GM12878 (cell line): Measurements from ENCODE around the gene CAST. TPM values are rescaled to one million over a fixed set of nuclear protein-coding genes. Genes with fewer than 3 reads are reported as not detected.

Experiments
- ATAC-seq: fragments of 200-7000 bp; cut with Tn5 transposase; 3 replicates; pipeline ENCODE4 v1.9.1; 2020; ENCODE audit warnings: mild to moderate bottlenecking, moderate library complexity
- BruUV-seq: library from RNA; stranded (reverse); fragments of 400-500 nt; replicated peaks from 2 replicates; lab custom pipeline; 2021; lab: Mats Ljungman, UMichigan
- CTCF ChIA-PET: fragments of 300-600 bp; sonication (Branson Sonifier 250); formaldehyde crosslinking; extraction: SDS; loops from one replicate; lab custom pipeline; 2021; ENCODE audit warnings: inconsistent platforms; lab: Yijun Ruan, JAX
- POLR2A ChIA-PET: fragments of 350-600 bp; formaldehyde crosslinking; extraction: SDS; loops from one replicate; lab custom pipeline; 2021; ENCODE audit warnings: inconsistent platforms; lab: Charles Lee
- RAD21 ChIA-PET: fragments of 300-600 bp; sonication (Branson Sonifier 250); formaldehyde crosslinking; loops from one replicate; lab custom pipeline; 2023; ENCODE audit warnings: antibody characterized with exemption; ENCODE audit not compliant: unreplicated experiment; lab: Charles Lee
- SMC1A ChIA-PET: fragments of 300-600 bp; sonication (Branson Sonifier 250); formaldehyde crosslinking; loops from one replicate; lab custom pipeline; 2023; ENCODE audit not compliant: unreplicated experiment, uncharacterized antibody; lab: Charles Lee
- DNase-seq: peaks from one replicate; pipeline ENCODE4 v3.0.0-alpha.2; 2011; ENCODE audit warnings: low read depth, low spot score
- FAIRE-seq: peaks from 3 replicates; lab custom pipeline; 2011; peaks lifted over from hg19 to GRCh38; lab: Jason Lieb, UNC
- H2AFZ ChIP-seq: 2 replicates; pipeline ENCODE4 v1.6.0; 2011; ENCODE audit warnings: low read depth, low read length, control low read depth; ENCODE audit not compliant: control insufficient read depth
- H3K27ac ChIP-seq: 2 replicates; pipeline ENCODE4 v1.5.1; 2011; ENCODE audit warnings: control low read depth; ENCODE audit not compliant: control insufficient read depth, insufficient read depth
- H3K27me3 ChIP-seq, 2 experiments: replicated peaks in 1 of 2; 2 replicates each; pipeline versions ENCODE4 v1.6.0 to v1.6.1; 2011; ENCODE audit warnings: low read length in 1 of 2; ENCODE audit not compliant: control insufficient read depth in 2 of 2, insufficient read depth in 2 of 2
- H3K36me3 ChIP-seq, 2 experiments: 2 replicates each; pipeline ENCODE4 v1.5.1; 2011; ENCODE audit warnings: low read length in 1 of 2; ENCODE audit not compliant: control insufficient read depth in 2 of 2, insufficient read depth in 2 of 2
- H3K4me1 ChIP-seq: 2 replicates; pipeline ENCODE4 v1.6.1; 2011; ENCODE audit warnings: mild to moderate bottlenecking, low read length, moderate library complexity, mixed read lengths; ENCODE audit not compliant: control insufficient read depth, insufficient read depth
- H3K4me2 ChIP-seq: 2 replicates; pipeline ENCODE4 v1.6.0; 2011; ENCODE audit warnings: control low read depth; ENCODE audit not compliant: control insufficient read depth, insufficient read depth
- H3K4me3 ChIP-seq: fragments of 200-600 bp; sonication (generic); 2 replicates; pipeline ENCODE4 v1.5.1; 2016
- H3K79me2 ChIP-seq: 2 replicates; pipeline ENCODE4 v1.6.0; 2011; ENCODE audit warnings: low read length; ENCODE audit not compliant: control insufficient read depth, insufficient read depth
- H3K9ac ChIP-seq: 2 replicates; pipeline ENCODE4 v1.8.0; 2011; ENCODE audit warnings: low read length, control low read depth, mixed read lengths; ENCODE audit not compliant: control insufficient read depth, insufficient read depth
- H3K9me3 ChIP-seq: replicated peaks from 3 replicates; pipeline ENCODE4 v1.5.1; 2011; ENCODE audit warnings: mild to moderate bottlenecking, low read length; ENCODE audit not compliant: control insufficient read depth, insufficient read depth
- H4K20me1 ChIP-seq: 2 replicates; pipeline ENCODE4 v1.6.0; 2011; ENCODE audit not compliant: control insufficient read depth, insufficient read depth
- BRCA1 ChIP-seq: IDR thresholded peaks from 2 replicates; pipeline ENCODE4 v1.6.1; 2011; ENCODE audit warnings: low read depth, low read length, improper control_type of control experiment
- NR2C1 ChIP-seq: fragments of 450-650 bp; IDR thresholded peaks from 2 replicates; pipeline ENCODE4 v1.6.1; 2017; ENCODE audit warnings: antibody characterized with exemption, mild to moderate bottlenecking, moderate library complexity
- PAX5 ChIP-seq: IDR thresholded peaks from 2 replicates; pipeline ENCODE4 v1.6.1; 2011; ENCODE audit warnings: low read depth, low read length, borderline replicate concordance
- POLR2AphosphoS2 ChIP-seq: IDR thresholded peaks from 2 replicates; pipeline ENCODE4 v1.6.1; 2011; ENCODE audit warnings: low read depth, mild to moderate bottlenecking, low read length, improper control_type of control experiment, moderate library complexity
- SMAD1 ChIP-seq: fragments of 450-650 bp; IDR thresholded peaks from 2 replicates; pipeline ENCODE4 v1.6.1; 2018; ENCODE audit warnings: mild to moderate bottlenecking, low read depth; ENCODE audit not compliant: partially characterized antibody
- SP1 ChIP-seq: IDR thresholded peaks from one replicate; pipeline ENCODE4 v1.6.1; 2011; ENCODE audit warnings: low read depth, low read length
- TCF7 ChIP-seq: IDR thresholded peaks from 2 replicates; pipeline ENCODE4 v1.6.1; 2014; ENCODE audit warnings: antibody characterized with exemption, borderline replicate concordance
- ZNF217 ChIP-seq: fragments of 450-650 bp; IDR thresholded peaks from 2 replicates; pipeline ENCODE4 v1.6.1; 2017; ENCODE audit warnings: antibody characterized with exemption, mild to moderate bottlenecking
- WGBS: methylation state at CpG from one replicate; pipeline ENCODE4 v1.1.6; 2016; ENCODE audit warnings: low lambda C conversion rate; ENCODE audit not compliant: insufficient replicate concordance, insufficient coverage; ENCODE audit errors: missing lambda C conversion rate; 5-methylcytosine and 5-hydroxymethylcytosine counted together
- in situ Hi-C: fragments of 300-500 bp; cut with MboI; formaldehyde crosslinking; loops from 9 replicates; pipeline ENCODE4 v1.14.3; 2018; ENCODE audit warnings: mixed read lengths
- intact Hi-C: fragments of 100-400 bp; cut with micrococcal nuclease; formaldehyde crosslinking; loops from one replicate; pipeline ENCODE4 v1.14.2; 2022; ENCODE audit not compliant: unreplicated experiment
- polyA plus RNA-seq, 11 experiments: library from polyadenylated mRNA; depleted of rRNA in 4 of 11; unstranded in 6 of 11; stranded (reverse) in 5 of 11; fragments of >200 nt; fragmentation: Nextera tagmentation in 4 of 11; fragmentation: Illumina TruSeq in 1 of 11; extraction: Ambion mirVana in 4 of 11; extraction: Trizol in 1 of 11; gene quantifications; 1 replicate in 1 of 11; 2 replicates in 10 of 11; pipeline versions ENCODE4 v1.2.1 to v1.2.3, GENCODE V29; 2011 to 2016; ENCODE audit warnings: inconsistent platforms in 2 of 11, missing spikeins in 2 of 11, low read depth in 1 of 11
- total RNA-seq, 4 experiments: library from RNA; depleted of rRNA in 3 of 4; stranded (reverse); fragments of >200 nt in 3 of 4; fragmentation: Illumina TruSeq in 1 of 4; extraction: Trizol in 1 of 4; gene quantifications; 2 replicates each; pipeline versions ENCODE4 v1.2.1 to v1.2.3, GENCODE V29; 2013 to 2021
- TF ChIP-seq, protein P1 (sequence below): fragments of 450-650 bp; IDR thresholded peaks from 2 replicates; pipeline ENCODE4 v1.6.1; 2016; ENCODE audit warnings: mild to moderate bottlenecking
- TF ChIP-seq, protein P2 (sequence below): fragments of 450-650 bp; IDR thresholded peaks from 2 replicates; pipeline ENCODE4 v1.6.1; 2017; ENCODE audit warnings: borderline replicate concordance

Gene CAST
- total and polyA plus RNA-seq, 10 of the 15 experiments (the other 5 are each of a cell fraction or from before 2014, with no cell fraction given) = 31.7 to 140 (median 68.5) TPM

DNA sequence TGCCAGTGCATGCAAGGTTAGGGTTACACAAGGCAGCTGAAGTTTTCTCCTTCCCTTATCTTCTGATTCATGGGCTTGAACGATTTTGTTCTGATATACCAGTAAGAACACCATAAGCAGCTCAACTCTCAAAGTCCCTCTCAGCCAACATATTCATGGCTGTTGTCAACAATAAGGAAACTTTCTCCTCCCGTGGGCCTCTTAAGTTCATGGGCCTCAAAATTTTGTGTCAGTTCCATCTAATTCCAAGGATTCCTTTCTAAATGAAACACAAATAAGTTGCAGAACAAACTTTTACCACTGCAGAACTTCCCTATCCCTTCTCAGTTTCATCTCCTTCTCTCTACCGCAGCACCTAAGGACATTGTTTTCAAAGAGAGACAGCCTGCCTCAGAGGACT lies 23.6 kb upstream of the CAST start:
- ChIA-PET POLR2A (no interaction called here), RAD21 (no interaction called here), SMC1A (interaction anchor here (1.0 to 1.8 kb wide), 2 partner anchors 16 to 55 kb away, joined by 3 to 4 read pairs; no protein-coding TSS in a partner anchor), CTCF (interaction anchor here (1.4 to 3.9 kb wide), 2 partner anchors 16 to 24 kb away, joined by 3 to 20 read pairs; no protein-coding TSS in a partner anchor)
- Histone ChIP-seq H3K4me3 (no peak overlapping the region), H3K9ac (no peak overlapping the region), H3K4me1 (no peaks in the 10 kb centered on the region), H3K36me3 (no peaks in the 10 kb centered on the region), H3K27me3 (no peaks in the 10 kb centered on the region; a peak in 2 of 4 replicates), H3K27ac (no peak overlapping the region), H3K4me2 (no peak overlapping the region), H3K9me3 (no peaks in the 10 kb centered on the region), H3K79me2 (no peaks in the 10 kb centered on the region), H4K20me1 (no peaks in the 10 kb centered on the region), H2AFZ (no peak overlapping the region)
- DNase-seq (no peak), FAIRE-seq (no peak), ATAC-seq (no peak)
- intact Hi-C loops = no loop called here
- WGBS = 63% methylated on average over 3 of the region's 3 CpGs
- no TSS peak for BruUV-seq
- no peak for TF ChIP-seq NR2C1
- in situ Hi-C loops = no loop called here

DNA sequence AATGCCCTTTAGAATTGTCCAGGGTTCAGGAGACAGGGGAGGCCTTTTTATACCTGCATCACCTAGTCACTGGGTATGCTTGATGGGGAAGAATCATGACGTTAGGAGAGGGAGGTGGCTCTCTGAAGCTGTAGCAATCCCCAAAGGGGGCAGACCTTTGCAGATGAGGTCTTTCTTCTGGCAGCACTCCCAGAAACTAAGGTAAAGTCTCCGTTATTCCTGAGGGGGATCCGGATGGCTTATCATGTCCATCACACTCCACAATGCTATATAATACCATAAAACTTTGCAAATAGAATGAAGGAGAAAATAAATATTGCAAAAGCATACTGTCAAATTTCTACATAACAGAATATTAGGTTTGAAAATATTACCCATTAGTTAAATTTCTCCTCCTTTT lies 21.5 kb upstream of the CAST start:
- Histone ChIP-seq H3K27me3 (no peaks in the 10 kb centered on the region; a peak in 1 of 4 replicates), H3K9me3 (no peaks in the 10 kb centered on the region), H3K4me1 (no peaks in the 10 kb centered on the region), H3K9ac (no peak overlapping the region), H3K4me2 (no peak overlapping the region), H2AFZ (no peak overlapping the region), H4K20me1 (no peaks in the 10 kb centered on the region), H3K36me3 (no peaks in the 10 kb centered on the region), H3K79me2 (no peaks in the 10 kb centered on the region), H3K27ac (no peak overlapping the region), H3K4me3 (no peak overlapping the region)
- no peak for FAIRE-seq
- BruUV-seq = no TSS peak
- no peak for ATAC-seq
- DNase-seq = no peak
- in situ Hi-C loops (no loop called here), intact Hi-C loops (no loop called here)
- SMC1A ChIA-PET = no interaction called here
- RAD21 ChIA-PET = no interaction called here
- TF ChIP-seq PAX5 (no peak), SP1 (no peak), SMAD1 (no peak), BRCA1 (no peak), POLR2AphosphoS2 (no peak), TCF7 (no peak), ZNF217 (no peak)
- TF ChIP-seq, protein P1, sequence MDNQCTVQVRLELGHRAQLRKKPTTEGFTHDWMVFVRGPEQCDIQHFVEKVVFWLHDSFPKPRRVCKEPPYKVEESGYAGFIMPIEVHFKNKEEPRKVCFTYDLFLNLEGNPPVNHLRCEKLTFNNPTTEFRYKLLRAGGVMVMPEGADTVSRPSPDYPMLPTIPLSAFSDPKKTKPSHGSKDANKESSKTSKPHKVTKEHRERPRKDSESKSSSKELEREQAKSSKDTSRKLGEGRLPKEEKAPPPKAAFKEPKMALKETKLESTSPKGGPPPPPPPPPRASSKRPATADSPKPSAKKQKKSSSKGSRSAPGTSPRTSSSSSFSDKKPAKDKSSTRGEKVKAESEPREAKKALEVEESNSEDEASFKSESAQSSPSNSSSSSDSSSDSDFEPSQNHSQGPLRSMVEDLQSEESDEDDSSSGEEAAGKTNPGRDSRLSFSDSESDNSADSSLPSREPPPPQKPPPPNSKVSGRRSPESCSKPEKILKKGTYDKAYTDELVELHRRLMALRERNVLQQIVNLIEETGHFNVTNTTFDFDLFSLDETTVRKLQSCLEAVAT = no peak
- TF ChIP-seq, protein P2, sequence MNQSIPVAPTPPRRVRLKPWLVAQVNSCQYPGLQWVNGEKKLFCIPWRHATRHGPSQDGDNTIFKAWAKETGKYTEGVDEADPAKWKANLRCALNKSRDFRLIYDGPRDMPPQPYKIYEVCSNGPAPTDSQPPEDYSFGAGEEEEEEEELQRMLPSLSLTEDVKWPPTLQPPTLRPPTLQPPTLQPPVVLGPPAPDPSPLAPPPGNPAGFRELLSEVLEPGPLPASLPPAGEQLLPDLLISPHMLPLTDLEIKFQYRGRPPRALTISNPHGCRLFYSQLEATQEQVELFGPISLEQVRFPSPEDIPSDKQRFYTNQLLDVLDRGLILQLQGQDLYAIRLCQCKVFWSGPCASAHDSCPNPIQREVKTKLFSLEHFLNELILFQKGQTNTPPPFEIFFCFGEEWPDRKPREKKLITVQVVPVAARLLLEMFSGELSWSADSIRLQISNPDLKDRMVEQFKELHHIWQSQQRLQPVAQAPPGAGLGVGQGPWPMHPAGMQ = no peak
- CTCF ChIA-PET = no interaction called here
- POLR2A ChIA-PET = no interaction called here
- WGBS = 27% methylated on average over 3 of the region's 3 CpGs
